Mesenchymal stem cell (in vitro differentiated cells and primary cell): ENCODE results near the gene BRME1.

ENCODE experiments used
- DNase-seq: peaks from one replicate; pipeline ENCODE4 v3.0.0-alpha.2; 2013
- H2AFZ ChIP-seq: one replicate; pipeline ENCODE4 v1.6.1; 2013; ENCODE audit warnings: low read depth, mild to moderate bottlenecking, control low read depth, inconsistent platforms, low read length, moderate library complexity
- H2AK5ac ChIP-seq: 2 replicates; pipeline ENCODE4 v1.6.1; 2013; ENCODE audit warnings: low read length, moderate library complexity, mild to moderate bottlenecking, inconsistent platforms; ENCODE audit not compliant: severe bottlenecking
- H2BK120ac ChIP-seq: one replicate; pipeline ENCODE4 v1.6.1; 2013; ENCODE audit warnings: low read depth, mild to moderate bottlenecking, inconsistent platforms, low read length, moderate library complexity
- H2BK12ac ChIP-seq, 2 experiments: one replicate each; pipeline ENCODE4 v1.6.1; 2013; ENCODE audit warnings: inconsistent platforms in 2 of 2, low read length in 2 of 2, mild to moderate bottlenecking in 2 of 2, moderate library complexity in 2 of 2, control low read depth in 1 of 2
- H2BK15ac ChIP-seq: one replicate; pipeline ENCODE4 v1.6.1; 2013; ENCODE audit warnings: mild to moderate bottlenecking, low read depth, inconsistent platforms; ENCODE audit not compliant: poor library complexity, severe bottlenecking
- H2BK5ac ChIP-seq: 2 replicates; pipeline ENCODE4 v1.6.1; 2013; ENCODE audit warnings: low read depth, mild to moderate bottlenecking, low read length, control low read depth, inconsistent platforms; ENCODE audit not compliant: poor library complexity, severe bottlenecking
- H3K14ac ChIP-seq, 2 experiments: one replicate each; pipeline ENCODE4 v1.6.1; 2013; ENCODE audit warnings: inconsistent platforms in 2 of 2, low read length in 2 of 2, control low read depth in 1 of 2, mild to moderate bottlenecking in 1 of 2, moderate library complexity in 1 of 2
- H3K18ac ChIP-seq, 2 experiments: one replicate each; pipeline ENCODE4 v1.6.1; 2013; ENCODE audit warnings: inconsistent platforms in 2 of 2, low read length in 2 of 2, control low read depth in 1 of 2, low read depth in 1 of 2, mild to moderate bottlenecking in 1 of 2
- H3K23ac ChIP-seq, 2 experiments: one replicate each; pipeline ENCODE4 v1.6.1; 2013; ENCODE audit warnings: inconsistent platforms in 2 of 2, low read length in 2 of 2, mild to moderate bottlenecking in 2 of 2, moderate library complexity in 2 of 2, control low read depth in 1 of 2
- H3K27ac ChIP-seq: 2 replicates; pipeline ENCODE4 v1.5.1; 2013; ENCODE audit warnings: mild to moderate bottlenecking, moderate library complexity, low read length, control low read depth, inconsistent platforms; ENCODE audit not compliant: poor library complexity, severe bottlenecking
- H3K27me3 ChIP-seq, 2 experiments: 2 replicates each; pipeline versions ENCODE4 v1.6.1 to v1.7.0; 2013; ENCODE audit warnings: low read length in 2 of 2, mild to moderate bottlenecking in 2 of 2, moderate library complexity in 2 of 2, control low read depth in 1 of 2, inconsistent platforms in 1 of 2; ENCODE audit not compliant: control insufficient read depth in 1 of 2, insufficient read depth in 1 of 2
- H3K36me3 ChIP-seq, 2 experiments: 2 replicates each; pipeline versions ENCODE4 v1.6.1 to v1.7.0; 2013; ENCODE audit warnings: low read length in 2 of 2, control low read depth in 1 of 2, inconsistent platforms in 1 of 2, low read depth in 1 of 2, mild to moderate bottlenecking in 1 of 2; ENCODE audit not compliant: insufficient read depth in 2 of 2, control insufficient read depth in 1 of 2
- H3K4ac ChIP-seq, 2 experiments: one replicate each; pipeline ENCODE4 v1.6.1; 2013; ENCODE audit warnings: inconsistent platforms in 2 of 2, low read length in 2 of 2, mild to moderate bottlenecking in 2 of 2, moderate library complexity in 2 of 2, control low read depth in 1 of 2, low read depth in 1 of 2
- H3K4me1 ChIP-seq: 2 replicates; pipeline ENCODE4 v1.6.1; 2013; ENCODE audit warnings: low read depth, low read length, control low read depth; ENCODE audit not compliant: control insufficient read depth, insufficient read depth
- H3K4me2 ChIP-seq: 2 replicates; pipeline ENCODE4 v1.6.1; 2013; ENCODE audit warnings: low read length, mild to moderate bottlenecking, inconsistent platforms; ENCODE audit not compliant: poor library complexity, severe bottlenecking
- H3K4me3 ChIP-seq, 2 experiments: 2 replicates each; pipeline versions ENCODE4 v1.5.1 to v1.7.0; 2013; ENCODE audit warnings: low read length in 2 of 2, mild to moderate bottlenecking in 2 of 2, control low read depth in 1 of 2, low read depth in 1 of 2; ENCODE audit not compliant: insufficient read depth in 1 of 2
- H3K79me1 ChIP-seq: replicated peaks from 2 replicates; pipeline ENCODE4 v1.6.1; 2013; ENCODE audit warnings: mild to moderate bottlenecking, control low read depth, low read length, inconsistent platforms; ENCODE audit not compliant: poor library complexity, severe bottlenecking
- H3K9ac ChIP-seq: 2 replicates; pipeline ENCODE4 v1.7.0; 2013; ENCODE audit warnings: mild to moderate bottlenecking, low read length, moderate library complexity
- H3K9me3 ChIP-seq: 2 replicates; pipeline ENCODE4 v1.7.0; 2013; ENCODE audit warnings: mild to moderate bottlenecking, low read length; ENCODE audit not compliant: control insufficient read depth
- H4K8ac ChIP-seq: one replicate; pipeline ENCODE4 v1.6.1; 2013; ENCODE audit warnings: inconsistent platforms, mild to moderate bottlenecking, low read length, moderate library complexity
- H4K91ac ChIP-seq: one replicate; pipeline ENCODE4 v1.6.1; 2013; ENCODE audit warnings: mild to moderate bottlenecking, low read length, inconsistent platforms
- WGBS: methylation state at CpG from one replicate; pipeline ENCODE4 v1.1.7; 2013; ENCODE audit warnings: mixed read lengths; 5-methylcytosine and 5-hydroxymethylcytosine counted together

BRME1 gene

DNA sequence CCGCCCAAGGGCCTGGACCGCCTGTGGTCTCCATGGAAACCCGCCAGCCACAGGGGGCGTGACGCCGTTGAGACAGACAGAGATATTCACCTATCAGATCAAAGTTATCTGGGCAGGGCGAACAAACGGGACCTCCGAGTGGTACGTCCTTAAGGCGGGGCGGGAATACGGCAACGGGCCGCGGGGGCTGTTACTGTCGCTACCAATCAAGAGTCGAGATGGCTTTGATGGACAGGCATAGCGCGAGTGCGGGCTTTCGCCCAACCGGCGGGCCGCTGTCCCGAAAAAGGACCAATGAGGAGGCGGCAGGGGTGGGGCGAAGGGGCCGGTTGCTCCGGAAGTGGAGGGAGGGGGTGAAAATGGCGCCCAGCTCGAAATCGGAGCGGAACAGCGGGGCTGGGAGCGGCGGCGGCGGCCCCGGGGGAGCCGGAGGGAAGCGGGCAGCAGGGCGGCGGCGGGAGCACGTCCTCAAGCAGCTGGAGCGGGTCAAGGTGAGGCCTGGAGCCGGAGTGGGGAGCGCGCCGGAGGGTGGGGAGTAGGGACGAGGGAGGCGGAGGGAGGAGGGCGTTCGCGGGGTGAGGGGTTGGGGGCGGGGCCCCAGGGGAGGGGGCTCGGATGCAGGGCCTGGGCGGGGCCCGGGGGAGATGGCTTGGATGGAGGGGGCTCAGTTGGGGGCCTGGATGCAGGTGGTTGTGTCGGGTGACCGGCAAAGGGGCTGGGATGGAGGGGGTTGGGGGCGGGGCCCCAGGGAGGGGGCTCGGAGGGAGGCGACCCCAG, 46.4 kb upstream of the BRME1 start, which contains the start of gene DCAF15:
DCAF15 (plus strand) TSS at position 356 of the 777 bp plus-strand sequence; CDS start at position 360, 4 bp downstream.
- DNase-seq = peak; percentile 100
- H3K23ac ChIP-seq = peak within 1 kb of the TSS in 1 of 2 experiments; percentile 75
- H3K9ac ChIP-seq = peak within 1 kb of the TSS; percentile 89
- peaks cover 27 to 33% of the 10 kb centered on the region in 2 experiments for H3K36me3 ChIP-seq
- peak within 1 kb of the TSS; percentile 98 for H2BK15ac ChIP-seq
- H4K91ac ChIP-seq = peak within 1 kb of the TSS; percentile 95
- 2% methylated on average over 52 of the region's 65 CpGs for WGBS
- H2AFZ ChIP-seq = peak within 1 kb of the TSS; percentile 88
- peak within 1 kb of the TSS; percentile 75 for H2BK120ac ChIP-seq
- peaks cover 28% of the 10 kb centered on the region for H3K79me1 ChIP-seq
- H3K27me3 ChIP-seq = no peaks in the 10 kb centered on the region
- H3K18ac ChIP-seq = peak within 1 kb of the TSS; percentile 97 to 98
- peak within 1 kb of the TSS; percentile 94 for H4K8ac ChIP-seq
- peak within 1 kb of the TSS in 1 of 2 experiments; percentile 93 for H2BK12ac ChIP-seq
- H3K9me3 ChIP-seq = no peaks in the 10 kb centered on the region
- H3K4me2 ChIP-seq = peak within 1 kb of the TSS; percentile 95
- H2AK5ac ChIP-seq = peak within 1 kb of the TSS; percentile 34
- H3K27ac ChIP-seq = no peak within 1 kb of the TSS
- peaks cover 16% of the 10 kb centered on the region for H3K4me1 ChIP-seq
- peak within 1 kb of the TSS; percentile 94 to 97 for H3K4ac ChIP-seq
- H3K4me3 ChIP-seq = peak within 1 kb of the TSS; percentile 97 to 98
- peak within 1 kb of the TSS in 1 of 2 experiments; percentile 98 for H3K14ac ChIP-seq
- peak within 1 kb of the TSS; percentile 96 for H2BK5ac ChIP-seq

DNA sequence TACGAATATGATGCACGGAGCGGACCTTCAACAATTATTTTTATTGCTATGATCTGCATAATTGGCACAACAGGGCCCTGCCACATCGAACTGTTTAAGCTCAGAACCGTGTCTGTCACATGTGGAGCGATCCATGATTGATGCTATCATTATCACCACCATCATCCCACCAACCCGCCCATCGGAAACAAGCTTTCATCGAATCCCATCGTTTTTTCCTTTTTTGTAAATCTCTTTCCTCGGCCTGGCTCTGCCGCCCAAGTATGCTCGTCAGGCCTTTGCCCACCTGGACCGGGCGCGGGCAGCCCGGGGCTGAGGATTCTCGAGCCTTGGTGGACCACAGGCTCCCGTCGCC, 45.9 kb upstream of the BRME1 start:
- H2BK120ac ChIP-seq = no peak overlapping the region
- H3K79me1 ChIP-seq = peaks cover 24% of the 10 kb centered on the region
- no peak overlapping the region for H4K8ac ChIP-seq
- H3K27ac ChIP-seq = no peak overlapping the region
- no peak overlapping the region for H3K18ac ChIP-seq
- H2BK5ac ChIP-seq = no peak overlapping the region
- H3K4ac ChIP-seq = no peak overlapping the region
- H4K91ac ChIP-seq = no peak overlapping the region
- no peaks in the 10 kb centered on the region for H3K27me3 ChIP-seq
- H3K23ac ChIP-seq = no peak overlapping the region
- H3K9me3 ChIP-seq = no peaks in the 10 kb centered on the region
- 17% methylated on average over 20 of the region's 20 CpGs for WGBS
- no peak overlapping the region for H2BK15ac ChIP-seq
- no peak overlapping the region for H3K14ac ChIP-seq
- DNase-seq = no peak
- peak overlapping the region; percentile 58 for H3K9ac ChIP-seq
- peaks cover 21 to 28% of the 10 kb centered on the region in 2 experiments for H3K36me3 ChIP-seq
- no peak overlapping the region for H2AK5ac ChIP-seq
- H2BK12ac ChIP-seq = no peak overlapping the region
- H2AFZ ChIP-seq = peak overlapping the region; percentile 77
- peak overlapping the region; percentile 95 for H3K4me2 ChIP-seq
- H3K4me1 ChIP-seq = peaks cover 16% of the 10 kb centered on the region
- H3K4me3 ChIP-seq = peak overlapping the region; percentile 50 to 83

- H4K8ac ChIP-seq = no peak overlapping the region
- H3K79me1 ChIP-seq = peaks cover 19% of the 10 kb centered on the region
- H3K14ac ChIP-seq = no peak overlapping the region
- peaks cover 14 to 20% of the 10 kb centered on the region in 2 experiments for H3K36me3 ChIP-seq
- no peak overlapping the region for H3K18ac ChIP-seq
- no peak overlapping the region for H4K91ac ChIP-seq
- no peak for DNase-seq
- peaks cover 16% of the 10 kb centered on the region for H3K4me1 ChIP-seq
- H3K4ac ChIP-seq = no peak overlapping the region
- no peak overlapping the region for H3K23ac ChIP-seq
- H3K4me2 ChIP-seq = no peak overlapping the region
- H3K27ac ChIP-seq = no peak overlapping the region
- no peak overlapping the region for H3K4me3 ChIP-seq
- no peak overlapping the region for H3K9ac ChIP-seq
- no peaks in the 10 kb centered on the region for H3K9me3 ChIP-seq
- H2BK12ac ChIP-seq = no peak overlapping the region
- no peaks in the 10 kb centered on the region for H3K27me3 ChIP-seq
- no peak overlapping the region for H2AK5ac ChIP-seq
- no peak overlapping the region for H2BK120ac ChIP-seq
- H2BK15ac ChIP-seq = no peak overlapping the region
- WGBS = 80% methylated on average over 1 of the region's 2 CpGs
- H2BK5ac ChIP-seq = no peak overlapping the region
- no peak overlapping the region for H2AFZ ChIP-seq
Observed at GRCh38 chr19:13951043-13951442, 45.1 kb upstream of the BRME1 start.

GRCh38 chr19:13946414-13946813, 40.5 kb upstream of the BRME1 start:
- Histone ChIP-seq H3K79me1 (no peaks in the 10 kb centered on the region), H3K4me2 (no peak overlapping the region), H2BK12ac (no peak overlapping the region), H4K91ac (no peak overlapping the region), H4K8ac (no peak overlapping the region), H2BK120ac (no peak overlapping the region), H2AFZ (no peak overlapping the region), H3K27me3 (peaks cover 0 to 5% of the 10 kb centered on the region in 2 experiments), H3K14ac (no peak overlapping the region), H3K23ac (no peak overlapping the region), H3K9me3 (peaks cover 6% of the 10 kb centered on the region), H2BK15ac (no peak overlapping the region), H3K9ac (no peak overlapping the region), H3K36me3 (no peaks in the 10 kb centered on the region), H3K18ac (no peak overlapping the region), H3K4me3 (no peak overlapping the region), H3K4me1 (peaks cover 1% of the 10 kb centered on the region), H2AK5ac (no peak overlapping the region), H3K4ac (no peak overlapping the region), H2BK5ac (no peak overlapping the region), H3K27ac (no peak overlapping the region)
- DNase-seq = no peak
- 97% methylated on average over 4 of the region's 4 CpGs for WGBS
